ENCODE data around the gene ARHGAP27.

DNA sequence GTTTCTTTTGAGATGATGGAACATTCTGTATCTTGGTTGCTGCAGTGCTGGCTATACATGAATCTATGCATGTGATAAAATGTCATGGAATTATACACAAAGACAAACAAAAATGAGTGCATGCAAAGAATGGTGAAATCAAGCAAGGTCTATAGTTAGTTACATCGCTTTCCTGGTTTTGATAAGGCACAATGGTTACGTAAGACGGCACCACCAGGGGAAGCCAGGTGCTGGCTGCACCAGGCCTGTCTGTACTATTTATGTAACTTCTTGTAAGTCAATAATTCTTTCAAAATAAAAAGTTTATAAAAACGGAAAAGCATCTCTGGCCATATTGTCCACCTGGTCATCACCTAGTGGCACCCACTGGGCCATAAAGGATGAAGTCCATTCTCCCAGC, 46.5 kb downstream of the ARHGAP27 start:
- TF ChIP-seq, protein P1, sequence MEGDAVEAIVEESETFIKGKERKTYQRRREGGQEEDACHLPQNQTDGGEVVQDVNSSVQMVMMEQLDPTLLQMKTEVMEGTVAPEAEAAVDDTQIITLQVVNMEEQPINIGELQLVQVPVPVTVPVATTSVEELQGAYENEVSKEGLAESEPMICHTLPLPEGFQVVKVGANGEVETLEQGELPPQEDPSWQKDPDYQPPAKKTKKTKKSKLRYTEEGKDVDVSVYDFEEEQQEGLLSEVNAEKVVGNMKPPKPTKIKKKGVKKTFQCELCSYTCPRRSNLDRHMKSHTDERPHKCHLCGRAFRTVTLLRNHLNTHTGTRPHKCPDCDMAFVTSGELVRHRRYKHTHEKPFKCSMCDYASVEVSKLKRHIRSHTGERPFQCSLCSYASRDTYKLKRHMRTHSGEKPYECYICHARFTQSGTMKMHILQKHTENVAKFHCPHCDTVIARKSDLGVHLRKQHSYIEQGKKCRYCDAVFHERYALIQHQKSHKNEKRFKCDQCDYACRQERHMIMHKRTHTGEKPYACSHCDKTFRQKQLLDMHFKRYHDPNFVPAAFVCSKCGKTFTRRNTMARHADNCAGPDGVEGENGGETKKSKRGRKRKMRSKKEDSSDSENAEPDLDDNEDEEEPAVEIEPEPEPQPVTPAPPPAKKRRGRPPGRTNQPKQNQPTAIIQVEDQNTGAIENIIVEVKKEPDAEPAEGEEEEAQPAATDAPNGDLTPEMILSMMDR (IDR thresholded peaks at IDR 0.05): no peak
- TF ChIP-seq POLR2A (IDR thresholded peaks at IDR 0.05): no peak
